Kidney (tissue), 14 donors: ENCODE measurements around the gene DARS1. TPM values are rescaled to one million over a fixed set of nuclear protein-coding genes. Genes with fewer than 3 reads are reported as not detected.

Source experiments
- DNase-seq, 5 donors: peaks; one replicate each; pipeline ENCODE4 v3.0.0-alpha.2; 2013 to 2020
- FAIRE-seq: peaks from 2 replicates; lab custom pipeline; 2012; peaks lifted over from hg19 to GRCh38; lab: Jason Lieb, UNC
- H3K27ac ChIP-seq, 2 donors: one replicate each; pipeline ENCODE4 v1.7.0; 2013; ENCODE audit warnings: low read depth in 2 of 2, low read length in 2 of 2, inconsistent platforms in 1 of 2
- H3K27me3 ChIP-seq: one replicate; pipeline ENCODE4 v1.7.1; 2013; ENCODE audit warnings: low read length, inconsistent platforms; ENCODE audit not compliant: control insufficient read depth, insufficient read depth
- H3K36me3 ChIP-seq, 3 donors: one replicate each; pipeline versions ENCODE4 v1.7.0 to v1.7.1; 2013; ENCODE audit warnings: low read length in 3 of 3, control low read depth in 1 of 3, inconsistent platforms in 1 of 3; ENCODE audit not compliant: insufficient read depth in 3 of 3, control insufficient read depth in 2 of 3
- H3K4me1 ChIP-seq, 3 donors: one replicate each; pipeline versions ENCODE4 v1.7.0 to v1.7.1; 2013; ENCODE audit warnings: low read length in 3 of 3, inconsistent platforms in 1 of 3, low read depth in 1 of 3; ENCODE audit not compliant: control insufficient read depth in 2 of 3, insufficient read depth in 2 of 3
- H3K4me3 ChIP-seq, 3 donors: one replicate each; pipeline versions ENCODE4 v1.7.0 to v1.8.1; 2013; ENCODE audit warnings: low read length in 3 of 3, control low read depth in 1 of 3, inconsistent platforms in 1 of 3
- H3K9ac ChIP-seq, 3 donors: one replicate each; pipeline versions ENCODE4 v1.7.0 to v1.7.1; 2013; ENCODE audit warnings: low read length in 3 of 3, control low read depth in 1 of 3, inconsistent platforms in 1 of 3
- H3K9me3 ChIP-seq, 3 donors: one replicate each; pipeline versions ENCODE4 v1.7.0 to v1.7.1; 2013; ENCODE audit warnings: low read length in 3 of 3, control low read depth in 1 of 3, inconsistent platforms in 1 of 3; ENCODE audit not compliant: control insufficient read depth in 2 of 3, insufficient read depth in 1 of 3
- CTCF ChIP-seq: IDR thresholded peaks from 3 replicates; pipeline ENCODE4 v1.5.1; 2012; ENCODE audit warnings: mild to moderate bottlenecking, moderate library complexity, borderline replicate concordance; ENCODE audit not compliant: insufficient read depth; ENCODE audit errors: extremely low read depth
- intact Hi-C: fragments of 100-400 bp; cut with DNase I; formaldehyde crosslinking; loops from one replicate; pipeline ENCODE4 v1.11.1; 2022
- polyA plus RNA-seq: library from polyadenylated mRNA; stranded (reverse); fragments of 350-450 nt; fragmentation: Illumina TruSeq; extraction: RNeasy Lipid Tissue Mini Kit (QIAGEN cat#74804); gene quantifications from one replicate; pipeline ENCODE4 v1.2.3, GENCODE V29; 2014; ENCODE audit warnings: low read depth, low replicate concordance; ENCODE audit not compliant: insufficient read depth
- total RNA-seq: library from RNA; stranded (reverse); fragmentation: NEBNext Ultra II Directional; extraction: Animal tissue kit (Norgen Biotek cat#: 25700); gene quantifications from one replicate; pipeline ENCODE4 v1.2.1, GENCODE V29; 2021
- donor health status: control.
- donor health status: control.
- donor health status: control.
- donor health status: control.
- donor health status: control.
- donor health status: DM: yes; HTN: yes; CAD: no.
- donor health status: Normal renal cell carcinoma (clear cell type).

DARS1 gene
- total and polyA plus RNA-seq, 2 donors from 2014 or later, result 39.5 to 77.4 TPM

DNA sequence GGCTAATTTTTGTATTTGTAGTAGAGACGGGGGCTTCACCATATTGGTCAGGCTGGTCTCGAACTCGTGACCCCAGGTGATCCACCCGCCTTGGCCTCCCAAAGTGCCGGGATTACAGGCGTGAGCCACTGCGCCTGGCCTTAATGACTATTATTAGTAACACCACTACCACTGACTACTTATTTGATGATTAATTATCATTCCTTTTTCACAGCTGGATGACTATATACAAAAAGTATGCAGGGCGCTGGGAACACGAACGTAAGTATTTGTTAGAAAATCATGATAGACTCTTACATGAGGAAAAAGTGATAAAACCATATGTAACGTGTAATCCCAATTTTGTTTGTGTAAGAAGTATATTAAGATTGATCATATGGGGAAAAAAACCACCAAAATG is 21.6 kb downstream of the DARS1 start:
- DNase-seq (no peak), FAIRE-seq (no peak)
- Histone ChIP-seq H3K27me3 (no peaks in the 10 kb centered on the region), H3K4me1 (peaks cover 2 to 8% (median 3%) of the 10 kb centered on the region in 3 donors), H3K9me3 (no peaks in the 10 kb centered on the region), H3K36me3 (no peaks in the 10 kb centered on the region), H3K27ac (no peak overlapping the region), H3K4me3 (no peak overlapping the region), H3K9ac (no peak overlapping the region)
- intact Hi-C loops, result no loop called here
- no peak for TF ChIP-seq CTCF

DNA sequence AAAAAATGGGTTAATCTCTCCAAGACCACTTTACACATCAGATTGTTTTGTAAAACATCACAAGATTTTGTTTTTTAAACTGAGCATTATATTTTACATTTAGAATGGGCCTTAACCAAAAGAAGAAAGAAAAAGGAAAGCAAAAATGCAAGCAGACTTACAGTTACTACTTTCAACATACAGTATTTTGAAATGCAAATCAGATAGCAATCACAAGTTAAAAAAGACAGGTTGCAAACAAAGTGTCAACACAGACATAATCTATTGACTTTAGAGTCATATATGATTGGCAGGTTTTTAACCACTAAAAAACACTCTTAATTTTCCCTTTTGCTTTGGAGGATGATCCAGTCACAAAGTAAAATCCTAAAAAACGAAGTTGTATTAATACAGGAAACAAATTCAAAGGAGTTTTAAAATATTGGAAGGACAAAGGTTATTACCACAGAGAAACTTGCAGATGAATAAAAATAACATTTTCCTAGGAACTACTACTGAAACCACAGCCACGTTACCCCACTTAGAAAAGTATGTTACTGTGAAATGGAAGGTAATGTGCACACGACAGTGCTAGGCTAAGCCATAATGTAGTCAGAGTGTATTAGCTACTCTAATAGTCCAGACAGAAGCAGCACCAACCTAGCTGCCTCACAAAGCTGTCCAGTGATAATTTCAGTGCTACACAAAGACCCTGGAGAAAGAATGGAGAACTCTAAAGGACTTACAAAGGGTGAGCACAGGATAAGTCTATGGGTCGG is 22.9 kb downstream of the DARS1 start:
- DNase-seq (no peak), FAIRE-seq (peak; percentile 29)
- no peak for TF ChIP-seq CTCF
- no peak overlapping the region for H3K4me3 ChIP-seq
- intact Hi-C loops, result no loop called here
- H3K36me3 ChIP-seq, result no peaks in the 10 kb centered on the region
- no peak overlapping the region for H3K27ac ChIP-seq
- no peak overlapping the region for H3K9ac ChIP-seq
- H3K9me3 ChIP-seq, result no peaks in the 10 kb centered on the region
- no peaks in the 10 kb centered on the region for H3K27me3 ChIP-seq
- peaks cover 2 to 8% (median 3%) of the 10 kb centered on the region in 3 donors for H3K4me1 ChIP-seq

GRCh38 chr2:135960656-135961551 is 24.5 kb downstream of the DARS1 start:
- no peaks in the 10 kb centered on the region for H3K27me3 ChIP-seq
- H3K36me3 ChIP-seq, result no peaks in the 10 kb centered on the region
- DNase-seq, result peak in 2 of 5 donors; percentile 60 to 74
- no peak for TF ChIP-seq CTCF
- intact Hi-C loops, result no loop called here
- H3K4me1 ChIP-seq, result peaks cover 2 to 8% (median 3%) of the 10 kb centered on the region in 3 donors
- H3K9me3 ChIP-seq, result no peaks in the 10 kb centered on the region
- no peak overlapping the region for H3K4me3 ChIP-seq
- no peak overlapping the region for H3K9ac ChIP-seq
- no peak for FAIRE-seq
- H3K27ac ChIP-seq, result no peak overlapping the region
